GM20000 (cell line): ENCODE results near the gene LIX1.

Experiments
- DNase-seq: peaks from one replicate; pipeline ENCODE4 v3.0.0; 2012; ENCODE audit warnings: low spot score
- CTCF ChIP-seq: IDR thresholded peaks from 2 replicates; pipeline ENCODE4 v1.5.1; 2012; ENCODE audit warnings: mild to moderate bottlenecking, control low read depth; ENCODE audit errors: extremely low read depth, missing control alignments

LIX1 gene

GRCh38 chr5:97172227-97172626 lies 29.8 kb upstream of the LIX1 start:
- DNase-seq, result no peak
- no peak for TF ChIP-seq CTCF

- DNase-seq, result no peak
- no peak for TF ChIP-seq CTCF
These were observed 29.3 kb upstream of the LIX1 start for GRCh38 chr5:97171703-97172102.

GRCh38 chr5:97167435-97167834 lies 25.0 kb upstream of the LIX1 start:
- TF ChIP-seq CTCF, result no peak

DNA sequence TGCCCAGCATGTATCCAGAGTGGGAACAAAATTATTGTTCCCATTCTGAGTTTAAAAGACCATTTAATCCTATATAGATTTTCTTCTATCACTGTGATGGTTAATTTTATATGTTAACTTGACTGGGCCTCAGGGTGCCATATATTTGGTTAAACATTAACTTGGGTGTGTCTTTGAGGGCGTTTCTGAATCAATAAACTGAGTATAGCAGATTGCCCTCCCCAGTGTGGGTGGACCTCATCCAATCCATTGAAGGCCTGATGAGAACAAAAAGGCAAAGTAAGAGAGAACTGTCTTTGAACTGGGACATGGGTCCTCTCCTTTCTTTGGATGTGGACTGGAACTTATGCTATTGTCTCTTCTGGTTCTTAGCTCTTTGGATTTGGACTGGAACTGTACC lies 23.3 kb upstream of the LIX1 start:
- no peak for TF ChIP-seq CTCF
- no peak for DNase-seq

More at GRCh38 chr5:97167435-97167834, 25.0 kb upstream of the LIX1 start:
- DNase-seq, result peak; percentile 24

- no peak for TF ChIP-seq CTCF
- DNase-seq, result no peak
These were observed 22.4 kb upstream of the LIX1 start for GRCh38 chr5:97164846-97165245.

DNA sequence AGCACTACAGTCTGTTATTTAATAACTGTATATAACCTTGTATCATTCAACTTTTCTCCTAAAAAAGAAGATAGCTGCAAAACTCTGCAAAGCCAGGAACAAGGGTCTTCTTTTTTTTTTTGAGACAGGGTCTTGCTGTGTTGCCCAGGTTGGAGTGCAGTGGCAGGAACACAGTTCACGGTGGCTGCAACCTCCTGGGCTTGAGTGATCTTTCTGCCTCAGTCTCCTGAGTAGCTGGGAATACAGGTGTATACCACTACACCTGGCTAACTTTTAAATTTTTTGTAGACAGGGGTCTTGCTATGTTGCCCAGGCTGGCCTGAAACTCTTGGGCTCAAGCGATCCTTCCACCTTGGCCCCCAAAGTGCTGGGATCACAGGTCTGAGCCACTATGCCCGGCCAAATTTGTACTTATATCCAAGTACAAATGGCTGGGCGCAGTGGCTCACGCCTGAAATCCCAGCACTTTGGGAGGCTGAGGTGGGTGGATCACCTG lies 21.4 kb upstream of the LIX1 start:
- TF ChIP-seq CTCF, result no peak
- DNase-seq, result no peak

- no peak for DNase-seq
- TF ChIP-seq CTCF, result peak; percentile 23
These were observed 21.0 kb upstream of the LIX1 start for GRCh38 chr5:97163360-97163764.
